Colonic mucosa (tissue), 4 donors: Measurements from ENCODE around the gene SCUBE1. TPM values are rescaled to one million over a fixed set of nuclear protein-coding genes. Genes with fewer than 3 reads are reported as not detected.

ENCODE experiments used
- DNase-seq: peaks from one replicate; pipeline ENCODE4 v3.0.0-alpha.2; 2020
- H3K27ac ChIP-seq: fragments of 200-600 bp; one replicate; pipeline ENCODE4 v1.8.0; 2021
- H3K27me3 ChIP-seq: fragments of 200-600 bp; one replicate; pipeline ENCODE4 v1.8.0; 2021
- H3K36me3 ChIP-seq: fragments of 200-600 bp; one replicate; pipeline ENCODE4 v1.8.0; 2021
- H3K4me1 ChIP-seq: fragments of 200-600 bp; one replicate; pipeline ENCODE4 v1.8.0; 2021; ENCODE audit warnings: mild to moderate bottlenecking
- H3K4me3 ChIP-seq: fragments of 200-600 bp; one replicate; pipeline ENCODE4 v1.8.0; 2021
- H3K9ac ChIP-seq, 2 donors: one replicate each; pipeline ENCODE4 v1.7.0; 2013; ENCODE audit warnings: control low read depth in 2 of 2, low read depth in 2 of 2, low read length in 2 of 2
- H3K9me3 ChIP-seq: fragments of 200-600 bp; one replicate; pipeline ENCODE4 v1.8.0; 2021
- intact Hi-C: fragments of 100-400 bp; cut with DNase I; formaldehyde crosslinking; loops from one replicate; pipeline ENCODE4 v1.14.1; 2022
- total RNA-seq, 2 donors: library from RNA; stranded (reverse); fragmentation: NEBNext Ultra II Directional in 1 of 2; extraction: Animal tissue kit (Norgen Biotek cat#: 25700) in 1 of 2; gene quantifications; one replicate each; pipeline ENCODE4 v1.2.1, GENCODE V29; 2021
- TF ChIP-seq, protein P1 (sequence below): fragments of 200-600 bp; IDR thresholded peaks from one replicate; pipeline ENCODE4 v1.8.0; 2022; ENCODE audit warnings: antibody characterized with exemption, mild to moderate bottlenecking
- donor health status: healthy.
- donor health status: DM: no; HTN: no; CAD: no.
- donor health status: DM: no; HTN: no; CAD: no.

SCUBE1 gene
- total RNA-seq, 2 donors from 2014 or later, result 1.7 to 5.6 TPM

DNA sequence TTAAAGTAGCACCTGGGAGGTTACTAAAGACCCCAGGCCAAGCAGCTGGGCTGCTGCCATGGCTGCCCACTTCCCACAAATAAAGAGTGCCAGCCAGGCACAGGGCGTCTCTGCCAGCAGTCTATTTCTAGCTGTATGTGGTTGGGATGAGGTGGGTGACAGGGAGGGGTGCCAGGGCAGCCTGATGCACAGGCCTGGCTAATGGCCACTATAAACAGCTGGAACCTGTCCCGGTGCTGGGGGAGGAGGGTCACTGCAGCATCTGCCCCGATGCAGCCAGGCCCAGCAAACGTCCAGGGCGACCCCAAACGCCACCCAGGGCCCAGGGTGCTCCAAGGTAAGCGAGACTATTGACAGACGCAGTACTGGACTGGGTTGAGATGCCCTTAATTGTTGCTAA, 37.4 kb downstream of the SCUBE1 start:
- intact Hi-C loops, result no loop called here
- Histone ChIP-seq H3K27ac (no peak overlapping the region), H3K9me3 (no peaks in the 10 kb centered on the region), H3K4me1 (no peaks in the 10 kb centered on the region), H3K9ac (no peak overlapping the region), H3K27me3 (no peaks in the 10 kb centered on the region), H3K36me3 (no peaks in the 10 kb centered on the region), H3K4me3 (no peak overlapping the region)
- no peak for DNase-seq
- TF ChIP-seq, protein P1, sequence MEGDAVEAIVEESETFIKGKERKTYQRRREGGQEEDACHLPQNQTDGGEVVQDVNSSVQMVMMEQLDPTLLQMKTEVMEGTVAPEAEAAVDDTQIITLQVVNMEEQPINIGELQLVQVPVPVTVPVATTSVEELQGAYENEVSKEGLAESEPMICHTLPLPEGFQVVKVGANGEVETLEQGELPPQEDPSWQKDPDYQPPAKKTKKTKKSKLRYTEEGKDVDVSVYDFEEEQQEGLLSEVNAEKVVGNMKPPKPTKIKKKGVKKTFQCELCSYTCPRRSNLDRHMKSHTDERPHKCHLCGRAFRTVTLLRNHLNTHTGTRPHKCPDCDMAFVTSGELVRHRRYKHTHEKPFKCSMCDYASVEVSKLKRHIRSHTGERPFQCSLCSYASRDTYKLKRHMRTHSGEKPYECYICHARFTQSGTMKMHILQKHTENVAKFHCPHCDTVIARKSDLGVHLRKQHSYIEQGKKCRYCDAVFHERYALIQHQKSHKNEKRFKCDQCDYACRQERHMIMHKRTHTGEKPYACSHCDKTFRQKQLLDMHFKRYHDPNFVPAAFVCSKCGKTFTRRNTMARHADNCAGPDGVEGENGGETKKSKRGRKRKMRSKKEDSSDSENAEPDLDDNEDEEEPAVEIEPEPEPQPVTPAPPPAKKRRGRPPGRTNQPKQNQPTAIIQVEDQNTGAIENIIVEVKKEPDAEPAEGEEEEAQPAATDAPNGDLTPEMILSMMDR, result no peak

DNA sequence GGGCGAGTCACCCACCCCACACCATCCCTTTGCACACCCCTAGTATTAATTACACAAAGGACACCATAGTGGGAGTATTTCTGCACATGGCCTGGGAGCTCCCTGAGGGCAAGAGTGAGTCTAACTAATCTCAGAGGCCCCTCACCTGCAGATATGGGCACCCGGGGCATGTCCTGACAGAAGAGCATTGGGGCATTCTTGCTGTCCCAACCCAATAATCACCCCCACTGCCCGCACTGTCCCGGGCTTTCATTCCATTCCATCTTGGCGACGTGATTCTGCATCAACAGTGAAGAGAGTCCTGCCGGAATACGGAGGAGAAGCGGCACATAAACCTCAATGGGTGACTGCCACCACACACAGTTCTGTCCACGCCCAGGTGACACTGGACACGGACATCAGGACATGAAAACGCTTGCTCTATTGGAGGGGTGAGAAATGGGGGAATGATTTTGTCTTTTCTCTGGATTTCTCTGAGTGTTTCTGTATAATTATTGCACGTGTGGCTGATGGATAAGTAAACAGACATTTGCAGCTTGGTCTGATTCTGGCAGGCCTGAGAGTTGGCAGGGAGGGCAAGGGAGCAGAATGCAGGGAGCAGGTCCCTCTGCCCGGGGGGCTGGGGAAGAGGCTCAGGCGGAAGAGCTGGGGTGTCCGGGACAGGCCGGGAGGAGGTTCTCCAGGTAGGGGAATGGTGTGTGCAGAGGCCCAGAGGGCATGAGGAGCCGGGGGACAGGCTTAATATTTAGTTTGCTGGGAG, 38.2 kb downstream of the SCUBE1 start:
- Histone ChIP-seq H3K4me3 (no peak overlapping the region), H3K9me3 (no peaks in the 10 kb centered on the region), H3K9ac (no peak overlapping the region), H3K4me1 (no peaks in the 10 kb centered on the region), H3K27ac (no peak overlapping the region), H3K36me3 (no peaks in the 10 kb centered on the region), H3K27me3 (no peaks in the 10 kb centered on the region)
- TF ChIP-seq, protein P1, result no peak
- intact Hi-C loops, result no loop called here
- DNase-seq, result no peak

DNA sequence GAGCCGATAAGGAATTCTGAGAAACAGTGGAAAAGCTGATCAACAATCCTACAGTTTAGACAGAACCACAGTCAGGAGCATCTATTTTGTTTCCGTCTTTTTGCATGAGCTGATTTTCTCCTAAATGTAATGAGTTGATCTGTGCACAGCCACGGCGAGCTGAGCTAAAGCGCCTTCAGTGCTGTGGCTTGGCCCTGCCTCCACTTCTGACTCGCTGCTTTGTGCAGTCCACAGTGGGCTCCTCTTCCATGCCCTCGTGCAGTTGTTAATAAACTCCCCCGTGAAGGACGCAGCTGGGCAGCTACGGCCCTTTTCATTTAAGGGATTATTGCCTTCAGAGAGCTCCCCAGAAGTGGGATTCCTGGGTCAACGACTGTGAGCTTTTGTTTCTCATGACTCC, 39.4 kb downstream of the SCUBE1 start:
- DNase-seq, result no peak
- H3K9ac ChIP-seq, result no peak overlapping the region
- H3K4me3 ChIP-seq, result no peak overlapping the region
- no peak overlapping the region for H3K27ac ChIP-seq
- H3K27me3 ChIP-seq, result no peaks in the 10 kb centered on the region
- no peaks in the 10 kb centered on the region for H3K4me1 ChIP-seq
- intact Hi-C loops, result no loop called here
- H3K9me3 ChIP-seq, result no peaks in the 10 kb centered on the region
- H3K36me3 ChIP-seq, result no peaks in the 10 kb centered on the region
- TF ChIP-seq, protein P1, result no peak

DNA sequence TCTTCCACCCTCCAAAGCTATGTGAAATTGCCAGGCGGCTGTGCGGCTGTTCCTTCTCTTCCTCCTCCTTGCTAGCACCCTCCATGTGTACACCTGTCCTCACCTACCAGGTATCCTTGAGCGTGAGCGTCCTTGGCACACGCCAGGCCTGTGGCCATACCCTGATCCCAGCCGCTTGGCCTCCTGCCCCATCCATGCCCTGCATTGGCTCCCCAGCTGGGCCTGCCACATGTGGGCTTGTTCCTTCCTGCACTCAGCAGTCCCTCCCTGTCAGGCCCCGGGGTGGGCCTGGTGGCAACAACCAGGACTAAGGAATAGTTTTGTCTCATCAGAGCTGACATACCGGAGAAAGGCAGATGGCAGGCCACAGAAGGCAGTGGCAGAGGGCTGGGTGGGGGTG, 40.0 kb downstream of the SCUBE1 start:
- Histone ChIP-seq H3K27me3 (no peaks in the 10 kb centered on the region), H3K4me1 (no peaks in the 10 kb centered on the region), H3K27ac (no peak overlapping the region), H3K9me3 (no peaks in the 10 kb centered on the region), H3K9ac (no peak overlapping the region), H3K4me3 (no peak overlapping the region), H3K36me3 (no peaks in the 10 kb centered on the region)
- no peak for DNase-seq
- TF ChIP-seq, protein P1, result no peak
- intact Hi-C loops, result no loop called here

DNA sequence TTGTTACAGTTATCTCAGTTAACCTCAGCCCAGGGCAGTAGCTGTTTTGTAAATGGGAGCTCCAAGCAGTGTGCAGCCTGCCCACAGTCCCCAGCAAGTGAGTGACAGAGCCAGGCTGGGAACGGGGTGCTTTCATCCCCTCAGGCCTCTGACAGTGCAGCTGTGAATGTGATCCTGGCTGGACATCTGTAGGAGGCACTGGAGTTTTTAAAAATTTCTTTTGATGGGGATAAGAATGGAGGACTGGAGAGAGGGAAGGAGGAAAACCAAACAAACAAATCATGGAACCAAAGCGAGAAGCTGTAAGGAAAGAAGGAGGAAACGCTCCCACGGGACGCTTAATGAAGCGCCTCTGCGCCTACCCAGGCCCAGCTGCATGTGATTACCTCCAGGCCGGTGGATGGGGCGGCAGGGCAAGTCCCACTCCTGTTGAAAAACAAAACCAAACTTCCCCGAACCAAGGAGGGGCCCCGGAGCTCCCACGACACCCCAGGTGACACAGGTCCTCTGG, 40.6 kb downstream of the SCUBE1 start:
- H3K9ac ChIP-seq, result no peak overlapping the region
- no peak overlapping the region for H3K4me3 ChIP-seq
- H3K27ac ChIP-seq, result no peak overlapping the region
- no peak for DNase-seq
- H3K4me1 ChIP-seq, result no peaks in the 10 kb centered on the region
- TF ChIP-seq, protein P1, result no peak
- H3K36me3 ChIP-seq, result no peaks in the 10 kb centered on the region
- no peaks in the 10 kb centered on the region for H3K27me3 ChIP-seq
- H3K9me3 ChIP-seq, result no peaks in the 10 kb centered on the region
- intact Hi-C loops, result no loop called here
